Measurements from ENCODE around the gene PCGF3.
"Not testable (repeated sequence)": the region's sequence is repeated elsewhere in the genome, so short reads cannot be mapped to it uniquely, and the experiment has no call there.

PCGF3 gene

GRCh38 chr4:704198-704891 lies 1.3 kb upstream of the PCGF3 start:
- DNase-seq: no peak

- no peak for DNase-seq
These were observed 708 bp upstream of the PCGF3 start for GRCh38 chr4:704971-705277.

GRCh38 chr4:706083-706633 lies 526 bp downstream of the PCGF3 start:
- not testable (repeated sequence) for DNase-seq

GRCh38 chr4:706834-707598 lies 1.4 kb downstream of the PCGF3 start:
- DNase-seq: no peak

GRCh38 chr4:707929-708630 lies 2.4 kb downstream of the PCGF3 start:
- DNase-seq: no peak

GRCh38 chr4:708631-708933 lies 3.0 kb downstream of the PCGF3 start:
- DNase-seq: no peak

GRCh38 chr4:709348-709747 lies 3.7 kb downstream of the PCGF3 start:
- no peak for DNase-seq

- no peak for DNase-seq
These were observed 4.5 kb downstream of the PCGF3 start for GRCh38 chr4:710116-710515.

- DNase-seq: no peak
These were observed 5.3 kb downstream of the PCGF3 start for GRCh38 chr4:710916-711315.

- DNase-seq: no peak
These were observed 6.5 kb downstream of the PCGF3 start for GRCh38 chr4:712093-712492.

- DNase-seq: no peak
These were observed 7.4 kb downstream of the PCGF3 start for GRCh38 chr4:712916-713632.

GRCh38 chr4:714087-714486 lies 8.5 kb downstream of the PCGF3 start:
- no peak for DNase-seq

GRCh38 chr4:717601-718320 lies 12.1 kb downstream of the PCGF3 start:
- DNase-seq: no peak

GRCh38 chr4:718460-718859 lies 12.8 kb downstream of the PCGF3 start:
- DNase-seq: no peak

- no peak for DNase-seq
These were observed 14.7 kb downstream of the PCGF3 start for GRCh38 chr4:720111-720860.

- DNase-seq: no peak
These were observed 15.9 kb downstream of the PCGF3 start for GRCh38 chr4:721261-722168.

GRCh38 chr4:722169-722725 lies 16.6 kb downstream of the PCGF3 start:
- no peak for DNase-seq

GRCh38 chr4:722851-723360 lies 17.3 kb downstream of the PCGF3 start:
- DNase-seq: no peak

- DNase-seq: no peak
These were observed 18.3 kb downstream of the PCGF3 start for GRCh38 chr4:723751-724530.

All from SHP77 treated with DMSO at 0.1 percent for 48 hours (cell line).